ENCODE data around the gene ZNF518A. TPM values are rescaled to one million over a fixed set of nuclear protein-coding genes. Genes with fewer than 3 reads are reported as not detected.

The ZNF518A gene
- total and polyA plus RNA-seq, 9 of the 15 experiments (the other 6 are each of a cell fraction or from before 2014, with no cell fraction given): 6.3 to 30.0 (median 17.4) TPM

GRCh38 chr10:96089670-96090462 is 40.2 kb upstream of the ZNF518A start (continued):
- TF ChIP-seq, protein P1, sequence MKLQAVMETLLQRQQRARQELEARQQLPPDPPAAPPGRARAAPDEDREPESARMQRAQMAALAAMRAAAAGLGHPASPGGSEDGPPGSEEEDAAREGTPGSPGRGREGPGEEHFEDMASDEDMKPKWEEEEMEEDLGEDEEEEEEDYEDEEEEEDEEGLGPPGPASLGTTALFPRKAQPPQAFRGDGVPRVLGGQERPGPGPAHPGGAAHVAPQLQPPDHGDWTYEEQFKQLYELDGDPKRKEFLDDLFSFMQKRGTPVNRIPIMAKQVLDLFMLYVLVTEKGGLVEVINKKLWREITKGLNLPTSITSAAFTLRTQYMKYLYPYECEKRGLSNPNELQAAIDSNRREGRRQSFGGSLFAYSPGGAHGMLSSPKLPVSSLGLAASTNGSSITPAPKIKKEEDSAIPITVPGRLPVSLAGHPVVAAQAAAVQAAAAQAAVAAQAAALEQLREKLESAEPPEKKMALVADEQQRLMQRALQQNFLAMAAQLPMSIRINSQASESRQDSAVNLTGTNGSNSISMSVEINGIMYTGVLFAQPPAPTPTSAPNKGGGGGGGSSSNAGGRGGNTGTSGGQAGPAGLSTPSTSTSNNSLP (IDR thresholded peaks at IDR 0.05; ENCODE audit: borderline replicate concordance, low read depth, low read length): no peak
- TF ChIP-seq MEIS2 (IDR thresholded peaks at IDR 0.05; ENCODE audit: partially characterized antibody) (peak; percentile 9), EGR1 (conservative IDR thresholded peaks at IDR 0.05) (no peak), SP1 (CRISPR knock-in tag; IDR thresholded peaks at IDR 0.05) (peak; percentile 83), FOXO4 (CRISPR knock-in tag; IDR thresholded peaks at IDR 0.05) (no peak), LARP7 (IDR thresholded peaks at IDR 0.05) (no peak), EP400 (IDR thresholded peaks at IDR 0.05) (peak; percentile 92), HCFC1 (IDR thresholded peaks at IDR 0.05; ENCODE audit: low read depth, low read length) (peak; percentile 37), SIX5 (IDR thresholded peaks at IDR 0.05; ENCODE audit: borderline replicate concordance in 1 of 2, insufficient read depth in 1 of 2, low read depth in 1 of 2, low read length in 2 of 2) (peak in 1 of 2 experiments; percentile 6; a peak in 1 of 4 replicates), BRD4 (IDR thresholded peaks at IDR 0.05) (peak; percentile 68), POLR2A (conservative IDR thresholded peaks at IDR 0.05) (peak; percentile 94), ZNF3 (CRISPR knock-in tag; IDR thresholded peaks at IDR 0.05) (no peak), PCBP1 (IDR thresholded peaks at IDR 0.05; ENCODE audit: low read depth, low read length, poor library complexity, severe bottlenecking) (peak; percentile 59), ZEB2 (IDR thresholded peaks at IDR 0.05) (peak; percentile 57; the same call in 1 of the 2 replicates), FOSL1 (tag; conservative IDR thresholded peaks at IDR 0.05) (peak; percentile 48; the same call in 1 of the 2 replicates), LCOR (CRISPR knock-in tag; IDR thresholded peaks at IDR 0.05) (peak; percentile 47), KDM4B (IDR thresholded peaks at IDR 0.05; ENCODE audit: borderline replicate concordance in 2 of 2, low read depth in 1 of 2) (peak in 1 of 2 experiments; percentile 33; a peak in 1 of 4 replicates), ZNF830 (CRISPR knock-in tag; IDR thresholded peaks at IDR 0.05) (no peak), SIN3B (IDR thresholded peaks at IDR 0.05; ENCODE audit: low read depth) (peak; percentile 80; the same call in 1 of the 2 replicates), MEF2A (IDR thresholded peaks at IDR 0.05; ENCODE audit: control insufficient read depth, low read depth, low read length) (no peak), POLR2B (IDR thresholded peaks at IDR 0.05; ENCODE audit: low read depth, partially characterized antibody) (peak; percentile 71), TBP (optimal IDR thresholded peaks at IDR 0.05; ENCODE audit: low read depth, low read length) (peak; percentile 87), GTF2F1 (IDR thresholded peaks at IDR 0.05; ENCODE audit: low read depth, low read length) (0 out of 2 replicates have a peak, but pooled peaks have one; percentile 46)
- TF ChIP-seq, protein P2, sequence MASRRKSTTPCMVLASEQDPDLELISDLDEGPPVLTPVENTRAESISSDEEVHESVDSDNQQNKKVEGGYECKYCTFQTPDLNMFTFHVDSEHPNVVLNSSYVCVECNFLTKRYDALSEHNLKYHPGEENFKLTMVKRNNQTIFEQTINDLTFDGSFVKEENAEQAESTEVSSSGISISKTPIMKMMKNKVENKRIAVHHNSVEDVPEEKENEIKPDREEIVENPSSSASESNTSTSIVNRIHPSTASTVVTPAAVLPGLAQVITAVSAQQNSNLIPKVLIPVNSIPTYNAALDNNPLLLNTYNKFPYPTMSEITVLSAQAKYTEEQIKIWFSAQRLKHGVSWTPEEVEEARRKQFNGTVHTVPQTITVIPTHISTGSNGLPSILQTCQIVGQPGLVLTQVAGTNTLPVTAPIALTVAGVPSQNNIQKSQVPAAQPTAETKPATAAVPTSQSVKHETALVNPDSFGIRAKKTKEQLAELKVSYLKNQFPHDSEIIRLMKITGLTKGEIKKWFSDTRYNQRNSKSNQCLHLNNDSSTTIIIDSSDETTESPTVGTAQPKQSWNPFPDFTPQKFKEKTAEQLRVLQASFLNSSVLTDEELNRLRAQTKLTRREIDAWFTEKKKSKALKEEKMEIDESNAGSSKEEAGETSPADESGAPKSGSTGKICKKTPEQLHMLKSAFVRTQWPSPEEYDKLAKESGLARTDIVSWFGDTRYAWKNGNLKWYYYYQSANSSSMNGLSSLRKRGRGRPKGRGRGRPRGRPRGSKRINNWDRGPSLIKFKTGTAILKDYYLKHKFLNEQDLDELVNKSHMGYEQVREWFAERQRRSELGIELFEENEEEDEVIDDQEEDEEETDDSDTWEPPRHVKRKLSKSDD (conservative IDR thresholded peaks at IDR 0.05; ENCODE audit: low read length): peak; percentile 22; the same call in 1 of the 2 replicates
